T follicular helper cell (primary cell): ENCODE results near the gene ATP6V0B.

Experiments used
- DNase-seq: peaks from one replicate; pipeline ENCODE4 v3.0.0-alpha.2; 2020; ENCODE audit warnings: low read depth

The ATP6V0B gene

DNA sequence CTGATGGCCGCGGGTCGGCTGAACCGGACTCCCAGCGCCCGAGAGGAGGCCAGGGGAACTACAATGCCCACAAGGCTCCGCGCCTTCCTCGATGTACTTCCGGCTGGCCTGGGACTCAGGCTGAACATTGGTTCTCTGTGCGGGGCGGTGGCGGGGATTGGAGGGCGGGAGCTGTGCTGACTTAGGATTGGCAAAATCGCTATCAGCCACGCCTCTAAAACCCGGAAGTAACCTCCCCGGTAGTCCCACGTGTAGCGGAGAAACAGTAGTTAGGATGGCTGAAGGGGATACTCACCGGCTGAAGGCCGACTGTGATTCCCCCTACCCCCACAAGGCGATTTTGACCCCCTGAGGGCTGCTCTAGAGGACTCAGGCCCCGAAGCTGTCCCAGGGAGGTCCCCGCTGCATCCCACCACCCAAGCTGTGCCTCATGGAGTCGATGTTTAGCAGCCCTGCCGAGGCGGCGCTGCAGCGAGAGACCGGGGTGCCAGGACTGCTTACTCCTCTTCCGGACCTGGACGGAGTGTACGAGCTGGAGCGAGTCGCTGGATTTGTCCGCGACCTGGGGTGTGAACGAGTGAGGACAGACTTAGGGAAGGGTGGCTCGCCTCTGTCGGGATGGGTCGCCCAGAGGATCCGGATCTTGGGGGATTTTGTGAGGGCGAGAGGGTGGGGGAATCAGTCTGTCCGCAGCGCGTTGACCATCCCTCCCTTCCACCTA lies 4.9 kb upstream of the ATP6V0B start, which contains the start of gene DPH2:
DPH2 (plus strand) TSS at position 265 of the 721 bp plus-strand sequence; CDS start at position 431, 166 bp downstream.
- peak; percentile 94 for DNase-seq

DNA sequence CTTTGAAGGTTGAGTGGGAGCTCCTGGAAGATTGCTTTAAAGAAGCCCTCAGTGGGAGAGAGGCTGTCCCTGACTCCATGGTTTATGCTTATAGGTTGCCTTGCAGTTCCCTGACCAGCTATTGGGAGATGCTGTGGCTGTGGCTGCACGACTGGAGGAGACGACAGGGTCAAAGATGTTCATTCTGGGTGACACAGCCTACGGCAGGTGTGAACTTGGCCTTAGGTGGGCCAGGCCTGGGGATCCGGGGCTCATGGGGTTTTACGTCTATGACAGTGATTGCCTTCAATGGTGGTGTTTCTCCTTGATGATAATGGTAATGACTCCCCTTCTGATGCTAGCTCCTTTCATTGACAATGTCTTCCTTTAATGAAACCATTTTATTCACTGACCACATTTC lies 4.3 kb upstream of the ATP6V0B start:
- DNase-seq: no peak

DNA sequence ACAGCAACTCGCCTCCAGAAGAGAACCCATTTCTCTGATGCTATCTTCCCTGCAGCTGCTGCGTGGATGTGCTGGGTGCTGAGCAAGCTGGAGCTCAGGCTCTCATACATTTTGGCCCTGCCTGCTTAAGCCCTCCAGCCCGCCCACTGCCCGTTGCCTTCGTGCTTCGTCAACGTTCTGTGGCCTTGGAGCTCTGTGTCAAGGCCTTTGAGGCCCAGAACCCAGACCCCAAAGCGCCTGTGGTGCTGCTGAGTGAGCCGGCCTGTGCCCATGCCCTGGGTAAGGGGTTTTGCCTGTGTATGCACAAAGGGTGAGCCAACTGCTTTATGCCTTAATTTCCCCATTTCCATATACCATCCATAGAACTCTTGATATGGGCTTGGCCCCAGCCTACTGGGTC lies 3.8 kb upstream of the ATP6V0B start:
- DNase-seq: no peak

DNA sequence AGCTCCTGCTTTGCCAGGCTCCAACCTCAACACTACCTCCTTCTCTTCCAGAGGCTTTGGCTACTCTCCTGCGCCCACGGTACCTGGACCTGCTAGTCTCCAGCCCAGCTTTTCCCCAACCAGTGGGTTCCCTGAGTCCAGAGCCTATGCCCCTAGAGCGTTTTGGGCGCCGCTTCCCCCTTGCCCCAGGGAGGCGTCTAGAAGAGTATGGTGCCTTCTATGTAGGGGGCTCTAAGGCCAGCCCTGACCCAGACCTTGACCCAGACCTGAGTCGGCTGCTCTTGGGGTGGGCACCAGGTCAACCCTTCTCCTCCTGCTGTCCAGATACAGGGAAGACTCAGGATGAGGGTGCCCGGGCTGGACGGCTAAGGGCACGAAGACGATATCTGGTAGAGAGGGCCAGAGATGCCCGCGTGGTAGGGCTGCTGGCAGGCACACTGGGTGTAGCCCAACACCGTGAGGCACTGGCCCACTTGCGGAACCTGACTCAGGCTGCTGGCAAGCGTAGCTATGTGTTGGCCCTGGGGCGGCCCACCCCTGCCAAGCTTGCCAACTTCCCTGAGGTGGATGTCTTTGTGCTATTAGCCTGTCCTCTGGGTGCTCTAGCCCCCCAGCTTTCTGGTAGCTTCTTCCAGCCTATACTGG lies 3.3 kb upstream of the ATP6V0B start:
- no peak for DNase-seq

DNA sequence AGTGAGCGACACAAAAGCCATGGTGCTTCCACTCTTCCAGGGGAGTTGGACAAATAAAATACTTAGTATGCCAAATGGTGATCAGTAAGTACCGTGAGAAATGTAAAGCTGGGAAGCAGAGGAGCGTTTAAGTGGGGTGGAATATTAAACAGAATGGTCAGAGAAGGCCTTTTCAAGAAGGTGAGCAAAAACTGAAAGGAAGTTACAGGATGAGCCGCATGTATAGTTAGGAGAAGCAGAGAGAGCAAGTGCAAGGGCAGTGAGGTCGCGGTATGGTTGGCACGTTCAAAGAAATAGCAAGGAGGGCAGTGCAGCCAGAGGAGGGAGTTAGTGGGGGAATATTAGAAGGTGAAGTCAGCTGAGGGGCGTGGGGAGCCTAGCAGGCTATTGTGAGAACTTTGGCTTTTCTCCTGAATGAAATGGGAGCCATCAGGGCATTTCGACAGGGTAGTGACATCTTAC lies 748 bp upstream of the ATP6V0B start:
- no peak for DNase-seq

- DNase-seq: peak; percentile 48
These were observed 645 bp downstream of the ATP6V0B start for GRCh38 chr1:43975249-43975961.

DNA sequence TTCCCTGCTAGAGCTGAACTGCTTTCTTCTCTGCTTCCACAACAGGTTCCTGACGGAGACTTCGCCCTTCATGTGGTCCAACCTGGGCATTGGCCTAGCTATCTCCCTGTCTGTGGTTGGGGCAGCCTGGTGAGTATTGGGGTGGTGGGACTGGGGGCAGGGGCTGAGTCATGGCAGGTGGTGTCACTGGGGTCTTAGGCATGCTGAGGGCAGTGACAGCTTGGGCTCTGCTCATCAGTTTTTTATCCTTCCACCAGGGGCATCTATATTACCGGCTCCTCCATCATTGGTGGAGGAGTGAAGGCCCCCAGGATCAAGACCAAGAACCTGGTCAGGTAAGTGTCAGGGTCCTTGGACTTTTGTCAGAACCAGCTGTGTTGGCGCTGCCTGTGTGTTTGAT lies 1.3 kb downstream of the ATP6V0B start:
- DNase-seq: no peak

GRCh38 chr1:43976890-43977289 lies 2.1 kb downstream of the ATP6V0B start:
- no peak for DNase-seq

DNA sequence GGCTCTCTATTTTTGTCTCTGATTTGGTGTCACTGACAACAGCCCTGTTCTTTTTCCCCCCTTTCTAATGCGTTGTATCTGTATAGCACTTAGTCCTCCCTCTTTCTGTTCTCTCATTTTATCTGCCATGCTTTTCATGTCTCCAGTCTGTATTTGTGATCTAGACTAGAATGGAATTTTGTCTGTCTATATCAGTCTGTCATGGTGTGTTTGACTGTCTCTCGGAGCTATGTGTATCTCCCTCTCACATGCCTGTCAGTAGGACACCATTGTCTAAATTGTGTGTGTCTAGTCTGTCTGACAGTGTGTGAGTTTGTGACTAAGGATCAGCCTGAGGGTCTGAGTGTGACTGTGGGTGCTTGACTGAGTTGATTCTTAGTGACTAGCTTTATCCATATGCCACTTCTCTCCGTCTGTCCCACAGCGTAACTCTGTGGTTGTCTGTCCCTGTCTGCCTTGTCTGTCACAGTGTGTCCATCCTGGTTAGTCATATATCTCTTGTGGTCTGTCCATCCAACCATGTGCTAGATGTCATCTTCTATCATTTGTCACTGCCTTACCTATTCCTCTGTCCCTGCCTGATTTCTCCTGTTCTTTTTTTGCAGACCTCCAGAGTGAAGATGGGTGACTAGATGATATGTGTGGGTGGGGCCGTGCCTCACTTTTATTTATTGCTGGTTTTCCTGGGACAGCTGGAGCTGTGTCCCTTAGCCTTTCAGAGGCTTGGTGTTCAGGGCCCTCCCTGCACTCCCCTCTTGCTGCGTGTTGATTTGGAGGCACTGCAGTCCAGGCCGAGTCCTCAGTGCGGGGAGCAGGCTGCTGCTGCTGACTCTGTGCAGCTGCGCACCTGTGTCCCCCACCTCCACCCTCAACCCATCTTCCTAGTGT lies 2.9 kb downstream of the ATP6V0B start:
- no peak for DNase-seq

DNA sequence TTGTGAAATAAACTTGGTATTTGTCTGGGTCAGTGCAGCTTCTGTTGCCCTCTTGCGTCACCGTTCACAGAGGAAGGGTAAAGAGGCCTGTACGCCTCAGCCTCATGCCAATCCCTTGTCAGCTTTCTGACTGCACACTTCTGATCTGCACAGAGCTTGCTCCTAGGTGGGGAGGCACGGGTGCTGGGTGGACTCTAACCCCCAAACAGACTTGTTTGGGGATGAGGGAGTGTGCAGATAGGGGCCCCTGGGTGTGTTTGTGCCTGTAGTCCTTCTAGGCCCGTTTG lies 3.4 kb downstream of the ATP6V0B start:
- DNase-seq: no peak

- DNase-seq: no peak
These were observed 3.9 kb downstream of the ATP6V0B start, which contains the start of gene B4GALT2 for GRCh38 chr1:43978551-43979260. Gene B4GALT2 (plus strand): TSS chr1:43979210. CDS start chr1:43981161, 1,951 bp downstream.

DNA sequence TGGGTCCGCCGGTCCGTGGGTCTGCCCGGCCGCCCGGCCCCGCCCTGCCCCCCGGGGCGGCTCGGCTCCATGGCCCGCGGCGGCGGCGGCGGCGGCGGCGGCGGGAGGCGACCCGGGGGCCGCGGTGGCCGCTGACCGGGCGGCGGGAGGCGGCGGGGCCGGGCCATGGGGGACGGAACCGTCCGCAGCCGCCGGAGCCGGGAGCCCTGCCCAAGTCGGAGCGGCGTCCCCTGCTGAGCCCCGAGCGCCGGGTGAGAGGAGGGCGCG lies 4.4 kb downstream of the ATP6V0B start:
- DNase-seq: no peak

DNA sequence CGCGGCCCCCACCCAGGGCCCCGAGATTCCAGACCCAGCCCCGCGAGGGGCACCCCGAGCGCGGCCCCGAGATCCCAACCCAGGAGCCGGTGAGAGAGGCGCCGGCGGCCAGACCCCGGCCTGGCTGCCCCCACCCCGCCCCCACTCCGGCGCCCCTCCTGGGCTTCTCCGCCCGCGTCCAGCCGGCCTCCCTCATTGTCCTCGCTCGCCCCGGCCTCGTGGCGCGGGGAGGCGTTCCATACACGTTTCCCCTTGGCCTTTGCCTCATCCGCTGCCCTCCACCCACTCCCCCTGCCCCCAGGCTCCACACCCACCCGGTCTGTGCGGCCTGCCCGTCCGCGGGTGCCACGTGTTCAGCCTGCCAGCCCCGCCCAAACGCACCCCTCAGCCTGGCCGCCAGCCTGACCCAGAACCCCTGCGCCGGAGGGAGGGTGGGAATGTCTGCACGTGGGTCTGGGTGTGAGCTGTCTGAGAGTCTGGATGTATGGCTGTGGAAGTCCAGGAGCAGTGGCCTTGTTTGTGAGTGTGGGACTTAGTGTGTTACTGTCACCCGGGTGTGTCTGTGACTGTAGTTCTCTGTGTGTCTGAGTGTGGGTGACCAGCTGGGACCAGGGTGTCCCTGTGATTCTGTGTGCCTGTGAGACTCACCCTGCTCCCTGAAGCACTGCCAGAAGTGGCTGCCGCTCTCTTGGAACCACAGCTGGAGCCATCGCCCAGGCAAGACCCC lies 4.9 kb downstream of the ATP6V0B start:
- DNase-seq: no peak

DNA sequence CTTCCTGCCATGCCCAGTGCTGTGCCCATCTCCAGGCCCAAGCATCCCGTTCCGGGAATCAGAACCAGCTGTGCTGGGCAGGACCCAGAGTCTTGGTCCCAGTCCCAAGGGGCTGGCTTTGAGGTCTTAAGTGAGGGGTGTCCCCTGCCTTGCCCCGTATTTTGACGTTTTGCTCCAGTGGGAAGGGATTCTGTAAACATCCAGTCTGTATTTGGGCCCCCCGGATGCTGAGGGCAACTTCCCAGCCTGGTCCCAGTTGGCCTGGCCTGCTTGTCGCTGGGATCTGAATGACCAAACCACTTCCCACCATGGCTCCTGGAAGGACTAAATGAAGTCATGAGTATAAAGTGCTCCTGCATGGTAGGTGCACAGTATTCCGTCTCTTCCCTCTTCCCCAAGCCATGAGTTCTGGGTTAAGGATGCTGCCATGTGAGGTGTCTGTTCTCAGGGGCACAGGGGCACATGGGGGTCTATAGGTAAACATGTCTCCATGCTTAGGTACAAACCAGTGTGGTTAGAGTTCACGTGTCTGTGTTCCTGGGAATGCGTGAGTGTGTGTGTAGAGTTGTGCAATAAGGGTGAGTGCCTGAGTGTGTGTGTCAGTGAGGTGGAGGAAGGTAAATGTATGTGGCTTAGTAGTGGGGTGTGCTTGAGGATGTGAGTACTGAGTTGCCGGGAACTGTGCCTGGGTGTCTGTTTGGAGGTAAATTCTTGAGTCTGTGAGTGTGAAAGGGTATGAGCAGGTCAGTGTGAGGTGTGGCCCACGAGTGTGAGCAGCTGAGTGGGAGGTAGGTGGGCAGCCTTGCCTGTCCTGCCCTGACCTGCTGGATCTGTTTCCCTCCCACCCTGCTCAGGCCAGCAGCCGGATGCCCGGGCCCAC lies 5.7 kb downstream of the ATP6V0B start:
- no peak for DNase-seq

- DNase-seq: no peak
These were observed 6.4 kb downstream of the ATP6V0B start for GRCh38 chr1:43981135-43981491.

DNA sequence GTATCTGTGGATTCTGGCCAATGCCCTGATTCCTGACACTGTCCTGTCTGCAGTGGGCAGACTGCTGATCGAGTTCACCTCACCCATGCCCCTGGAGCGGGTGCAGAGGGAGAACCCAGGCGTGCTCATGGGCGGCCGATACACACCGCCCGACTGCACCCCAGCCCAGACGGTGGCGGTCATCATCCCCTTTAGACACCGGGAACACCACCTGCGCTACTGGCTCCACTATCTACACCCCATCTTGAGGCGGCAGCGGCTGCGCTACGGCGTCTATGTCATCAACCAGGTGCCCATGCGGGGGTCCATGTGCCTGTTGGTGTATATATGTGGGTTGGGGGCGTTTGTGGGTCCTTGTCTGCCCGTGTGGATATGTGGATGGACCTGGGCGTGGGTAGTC lies 6.9 kb downstream of the ATP6V0B start:
- DNase-seq: no peak

DNA sequence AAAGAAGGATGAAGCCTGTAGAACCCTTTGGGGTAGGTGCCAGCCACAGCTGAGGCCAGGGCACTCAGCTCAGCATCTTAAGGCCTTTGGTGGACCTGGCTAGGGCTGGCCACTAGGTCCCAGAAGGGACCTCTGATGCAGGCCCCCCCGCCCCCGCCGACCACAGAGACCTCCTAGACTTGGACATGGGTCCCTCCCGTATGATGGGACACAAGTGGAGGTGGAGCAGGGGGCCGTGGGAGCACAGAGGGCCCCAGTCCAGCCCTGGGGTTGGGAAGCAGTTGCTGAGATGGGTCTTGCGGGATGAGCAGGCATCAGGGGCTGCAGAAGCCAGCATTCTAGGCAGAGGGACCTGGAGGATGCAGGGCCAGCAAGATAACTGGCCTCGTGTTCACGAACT lies 7.5 kb downstream of the ATP6V0B start:
- no peak for DNase-seq

DNA sequence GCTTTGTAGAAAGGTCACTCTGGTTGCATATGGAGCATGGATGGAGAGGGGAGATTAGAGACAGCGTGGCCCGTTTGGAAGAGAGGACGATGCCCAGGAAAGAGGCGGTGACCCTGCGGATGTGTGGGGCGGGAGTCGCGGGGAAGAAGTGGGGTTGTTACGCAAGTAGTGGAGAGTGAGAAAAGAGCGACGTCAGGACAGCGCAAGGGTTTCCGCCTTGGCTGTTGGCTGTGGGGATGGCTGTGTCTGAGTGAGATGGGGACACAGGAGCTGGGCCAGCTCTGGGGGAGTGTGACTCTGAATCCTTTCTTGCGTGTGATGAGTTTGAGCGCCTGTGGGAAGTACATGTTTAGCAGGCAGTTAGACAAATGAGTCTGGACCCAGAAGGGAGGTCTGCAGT lies 8.0 kb downstream of the ATP6V0B start:
- no peak for DNase-seq

DNA sequence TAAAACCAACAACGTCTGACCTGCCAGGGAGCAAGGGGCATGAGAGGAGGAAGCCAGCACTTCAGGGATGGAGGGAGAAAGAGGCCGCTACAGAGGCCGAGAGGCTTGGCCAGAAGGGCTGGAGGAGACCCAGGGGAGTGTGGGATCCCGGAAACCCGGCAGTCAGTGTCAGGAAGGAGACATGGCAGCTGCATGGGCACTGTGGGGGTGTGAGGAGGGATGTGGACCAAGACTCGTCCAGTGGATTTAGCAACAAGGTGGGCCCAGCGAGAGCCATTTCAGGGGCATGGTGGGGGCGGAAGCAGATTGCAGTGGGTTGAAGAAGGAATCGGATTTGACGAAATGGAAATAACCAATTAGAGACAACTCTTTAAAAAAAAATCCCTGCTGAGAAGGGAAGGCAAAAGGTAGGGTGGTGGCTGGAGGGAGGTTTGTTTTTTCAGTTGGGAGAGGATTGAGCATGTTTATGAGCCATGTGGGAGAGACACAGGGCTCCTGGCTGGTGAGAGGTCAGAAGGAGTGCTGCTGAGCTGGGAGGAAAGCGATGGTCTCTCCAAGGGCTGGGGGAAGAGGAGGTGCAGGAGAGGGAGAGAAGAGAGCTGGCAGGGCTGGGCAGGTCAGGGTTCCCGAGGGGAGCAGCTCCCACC lies 8.6 kb downstream of the ATP6V0B start:
- no peak for DNase-seq

DNA sequence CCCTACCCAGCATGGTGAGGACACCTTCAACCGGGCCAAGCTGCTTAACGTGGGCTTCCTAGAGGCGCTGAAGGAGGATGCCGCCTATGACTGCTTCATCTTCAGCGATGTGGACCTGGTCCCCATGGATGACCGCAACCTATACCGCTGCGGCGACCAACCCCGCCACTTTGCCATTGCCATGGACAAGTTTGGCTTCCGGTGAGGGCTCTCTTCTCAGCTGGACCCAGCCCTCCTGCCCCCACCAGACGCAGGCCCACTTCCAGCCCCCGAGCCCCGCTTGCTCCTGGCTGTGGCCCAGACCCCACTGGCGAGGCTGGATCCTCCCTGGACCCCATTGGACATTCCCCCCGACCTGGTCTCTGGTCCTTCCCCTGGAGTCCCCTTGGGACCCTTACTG lies 10.1 kb downstream of the ATP6V0B start:
- DNase-seq: no peak
